Neural cell (in vitro differentiated cells): ENCODE measurements around the gene KLHL2.

Source experiments
- CTCF ChIP-seq: fragments of 450-650 bp; IDR thresholded peaks from 2 replicates; pipeline ENCODE4 v1.5.1; 2014; ENCODE audit warnings: antibody characterized with exemption, mild to moderate bottlenecking, moderate library complexity; ENCODE audit not compliant: poor library complexity, severe bottlenecking
- EP300 ChIP-seq: fragments of 450-650 bp; conservative IDR thresholded peaks from 2 replicates; pipeline ENCODE4 v1.6.1; 2014; ENCODE audit warnings: antibody characterized with exemption, mild to moderate bottlenecking, moderate library complexity; ENCODE audit not compliant: poor library complexity, severe bottlenecking
- EZH2 ChIP-seq: fragments of 200-600, 300-800 bp; shearing (Covaris generic), sonication (generic); IDR thresholded peaks from 2 replicates; pipeline ENCODE4 v1.6.1; 2014; ENCODE audit warnings: antibody characterized with exemption, low read length, borderline replicate concordance, mild to moderate bottlenecking; ENCODE audit not compliant: insufficient read depth, poor library complexity, severe bottlenecking
- MXI1 ChIP-seq: fragments of 450-650 bp; conservative IDR thresholded peaks from 2 replicates; pipeline ENCODE4 v1.6.1; 2014; ENCODE audit warnings: antibody characterized with exemption, mild to moderate bottlenecking; ENCODE audit not compliant: poor library complexity, severe bottlenecking
- POLR2AphosphoS5 ChIP-seq: IDR thresholded peaks from 2 replicates; pipeline ENCODE4 v1.6.1; 2012
- RAD21 ChIP-seq: fragments of 450-650 bp; conservative IDR thresholded peaks from 2 replicates; pipeline ENCODE4 v1.6.1; 2014; ENCODE audit warnings: antibody characterized with exemption, mild to moderate bottlenecking, moderate library complexity
- REST ChIP-seq: IDR thresholded peaks from 2 replicates; pipeline ENCODE4 v1.6.1; 2012; ENCODE audit warnings: borderline replicate concordance
- SMC3 ChIP-seq: fragments of 450-650 bp; conservative IDR thresholded peaks from 2 replicates; pipeline ENCODE4 v1.6.1; 2014; ENCODE audit warnings: antibody characterized with exemption, mild to moderate bottlenecking, moderate library complexity; ENCODE audit not compliant: poor library complexity
- TAF1 ChIP-seq: IDR thresholded peaks from 2 replicates; pipeline ENCODE4 v1.6.1; 2012; ENCODE audit warnings: low read depth

- no peak for TF ChIP-seq CTCF
- no peak for TF ChIP-seq POLR2AphosphoS5
- no peak for TF ChIP-seq RAD21
- TF ChIP-seq EZH2, result no peak
- no peak for TF ChIP-seq EP300
- no peak for TF ChIP-seq REST
- TF ChIP-seq SMC3, result no peak
- no peak for TF ChIP-seq MXI1
- TF ChIP-seq TAF1, result no peak
These were observed 124.0 kb downstream of the KLHL2 start for GRCh38 chr4:165331359-165331758.
